WTC11 (cell line): ENCODE results near the gene ASTN2. TPM values are rescaled to one million over a fixed set of nuclear protein-coding genes. Genes with fewer than 3 reads are reported as not detected.

Experiments used
- ATAC-seq: fragments of 200-7000 bp; cut with Tn5 transposase; 2 replicates; pipeline ENCODE4 v1.10.0; 2021; ENCODE audit warnings: mild to moderate bottlenecking, moderate library complexity
- CTCF ChIA-PET: fragments of 300-600 bp; sonication (Branson Sonifier 250); formaldehyde crosslinking; loops from one replicate; lab custom pipeline; 2021; ENCODE audit warnings: antibody characterized with exemption; lab: Charles Lee
- POLR2A ChIA-PET: fragments of 350-600 bp; sonication (Branson Sonifier 250); formaldehyde crosslinking; loops from one replicate; lab custom pipeline; 2021; ENCODE audit warnings: antibody characterized with exemption; lab: Charles Lee
- DNase-seq: peaks from one replicate; pipeline ENCODE4 v3.0.0; 2021; ENCODE audit warnings: low spot score
- H3K27ac Mint-ChIP-seq: 2 replicates; pipeline ENCODE4 v1.8.0; 2021; ENCODE audit warnings: mixed read lengths
- H3K27me3 Mint-ChIP-seq: 2 replicates; pipeline ENCODE4 v1.8.0; 2021; ENCODE audit warnings: low read depth, mild to moderate bottlenecking, moderate library complexity, mixed read lengths
- H3K36me3 Mint-ChIP-seq: 2 replicates; pipeline ENCODE4 v1.8.0; 2021; ENCODE audit warnings: mixed read lengths
- H3K4me1 Mint-ChIP-seq: 2 replicates; pipeline ENCODE4 v1.8.0; 2022; ENCODE audit warnings: mixed read lengths
- H3K4me3 Mint-ChIP-seq: 2 replicates; pipeline ENCODE4 v1.8.0; 2021; ENCODE audit warnings: mild to moderate bottlenecking, moderate library complexity, mixed read lengths
- H3K9me3 Mint-ChIP-seq: 2 replicates; pipeline ENCODE4 v1.8.0; 2021; ENCODE audit warnings: mixed read lengths
- ATF1 ChIP-seq: sonication (generic); formaldehyde crosslinking; IDR thresholded peaks from 2 replicates; pipeline ENCODE4 v1.8.1; 2023; ENCODE audit warnings: mild to moderate bottlenecking, moderate library complexity, missing genetic modification reagents
- ATF3 ChIP-seq: sonication (generic); formaldehyde crosslinking; conservative IDR thresholded peaks from 2 replicates; pipeline ENCODE4 v1.8.1; 2022; ENCODE audit warnings: mild to moderate bottlenecking, missing genetic modification reagents
- ATF6 ChIP-seq: sonication (generic); formaldehyde crosslinking; IDR thresholded peaks from 2 replicates; pipeline ENCODE4 v1.8.1; 2023; ENCODE audit warnings: mild to moderate bottlenecking, missing genetic modification reagents
- CREB1 ChIP-seq: sonication (generic); formaldehyde crosslinking; IDR thresholded peaks from 2 replicates; pipeline ENCODE4 v1.8.0; 2023; ENCODE audit warnings: mild to moderate bottlenecking, missing genetic modification reagents
- E2F5 ChIP-seq: sonication (generic); formaldehyde crosslinking; IDR thresholded peaks from 2 replicates; pipeline ENCODE4 v1.8.1; 2022; ENCODE audit warnings: mild to moderate bottlenecking, moderate library complexity, missing genetic modification reagents
- ELF4 ChIP-seq: sonication (generic); formaldehyde crosslinking; IDR thresholded peaks from 2 replicates; pipeline ENCODE4 v1.8.1; 2022; ENCODE audit warnings: low read depth, mild to moderate bottlenecking, moderate library complexity, missing genetic modification reagents
- EMX1 ChIP-seq: fragments of 250-450 bp; sonication (Bioruptor Pico); IDR thresholded peaks from 2 replicates; pipeline ENCODE4 v1.8.0; 2021; ENCODE audit warnings: mild to moderate bottlenecking
- HMGA2 ChIP-seq: fragments of 250-450 bp; sonication (Bioruptor Pico); IDR thresholded peaks from 2 replicates; pipeline ENCODE4 v1.4.0; 2021; ENCODE audit warnings: mild to moderate bottlenecking, moderate library complexity
- IRF1 ChIP-seq: sonication (generic); formaldehyde crosslinking; IDR thresholded peaks from 2 replicates; pipeline ENCODE4 v1.8.0; 2023; ENCODE audit warnings: missing genetic modification reagents
- JAZF1 ChIP-seq: fragments of 250-450 bp; sonication (Bioruptor Pico); IDR thresholded peaks from 2 replicates; pipeline ENCODE4 v1.9.0; 2021; ENCODE audit warnings: moderate library complexity, mild to moderate bottlenecking, inconsistent platforms
- MXD4 ChIP-seq: fragments of 250-450 bp; sonication (Bioruptor Pico); IDR thresholded peaks from 2 replicates; pipeline ENCODE4 v1.8.0; 2021; ENCODE audit warnings: mild to moderate bottlenecking, moderate library complexity, borderline replicate concordance
- RORB ChIP-seq: fragments of 250-450 bp; sonication (Bioruptor Pico); IDR thresholded peaks from 2 replicates; pipeline ENCODE4 v1.9.0; 2021; ENCODE audit warnings: mild to moderate bottlenecking
- ZBTB21 ChIP-seq: sonication (generic); formaldehyde crosslinking; IDR thresholded peaks from 2 replicates; pipeline ENCODE4 v1.8.1; 2023; ENCODE audit warnings: mild to moderate bottlenecking, missing genetic modification reagents, borderline replicate concordance
- ZMAT4 ChIP-seq: fragments of 250-450 bp; sonication (Bioruptor Pico); IDR thresholded peaks from 2 replicates; pipeline ENCODE4 v1.9.0; 2021; ENCODE audit warnings: mild to moderate bottlenecking
- ZNF121 ChIP-seq: sonication (generic); formaldehyde crosslinking; IDR thresholded peaks from 2 replicates; pipeline ENCODE4 v1.8.0; 2023; ENCODE audit warnings: missing genetic modification reagents
- ZNF416 ChIP-seq: fragments of 250-450 bp; sonication (Bioruptor Pico); IDR thresholded peaks from 2 replicates; pipeline ENCODE4 v1.9.0; 2021; ENCODE audit warnings: mild to moderate bottlenecking, inconsistent platforms
- ZNF423 ChIP-seq: fragments of 250-450 bp; sonication (Bioruptor Pico); IDR thresholded peaks from 2 replicates; pipeline ENCODE4 v2.1.2; 2022; ENCODE audit warnings: mild to moderate bottlenecking, moderate library complexity
- ZNF671 ChIP-seq: fragments of 250-450 bp; sonication (Bioruptor Pico); IDR thresholded peaks from 2 replicates; pipeline ENCODE4 v1.8.0; 2021; ENCODE audit warnings: mild to moderate bottlenecking
- total RNA-seq: library from RNA; stranded (reverse); gene quantifications from 3 replicates; pipeline ENCODE4 v1.2.3, GENCODE V29; 2021
- TF ChIP-seq, protein P1 (sequence below): fragments of 250-450 bp; sonication (Bioruptor Pico); IDR thresholded peaks from 2 replicates; pipeline ENCODE4 v1.8.0; 2021; ENCODE audit warnings: mild to moderate bottlenecking
- TF ChIP-seq, protein P2 (sequence below): fragments of 250-450 bp; sonication (Bioruptor Pico); conservative IDR thresholded peaks from 2 replicates; pipeline ENCODE4 v1.9.0; 2021; ENCODE audit warnings: mild to moderate bottlenecking

Gene ASTN2
- total RNA-seq, 1 experiment from 2014 or later: 16.2 TPM

DNA sequence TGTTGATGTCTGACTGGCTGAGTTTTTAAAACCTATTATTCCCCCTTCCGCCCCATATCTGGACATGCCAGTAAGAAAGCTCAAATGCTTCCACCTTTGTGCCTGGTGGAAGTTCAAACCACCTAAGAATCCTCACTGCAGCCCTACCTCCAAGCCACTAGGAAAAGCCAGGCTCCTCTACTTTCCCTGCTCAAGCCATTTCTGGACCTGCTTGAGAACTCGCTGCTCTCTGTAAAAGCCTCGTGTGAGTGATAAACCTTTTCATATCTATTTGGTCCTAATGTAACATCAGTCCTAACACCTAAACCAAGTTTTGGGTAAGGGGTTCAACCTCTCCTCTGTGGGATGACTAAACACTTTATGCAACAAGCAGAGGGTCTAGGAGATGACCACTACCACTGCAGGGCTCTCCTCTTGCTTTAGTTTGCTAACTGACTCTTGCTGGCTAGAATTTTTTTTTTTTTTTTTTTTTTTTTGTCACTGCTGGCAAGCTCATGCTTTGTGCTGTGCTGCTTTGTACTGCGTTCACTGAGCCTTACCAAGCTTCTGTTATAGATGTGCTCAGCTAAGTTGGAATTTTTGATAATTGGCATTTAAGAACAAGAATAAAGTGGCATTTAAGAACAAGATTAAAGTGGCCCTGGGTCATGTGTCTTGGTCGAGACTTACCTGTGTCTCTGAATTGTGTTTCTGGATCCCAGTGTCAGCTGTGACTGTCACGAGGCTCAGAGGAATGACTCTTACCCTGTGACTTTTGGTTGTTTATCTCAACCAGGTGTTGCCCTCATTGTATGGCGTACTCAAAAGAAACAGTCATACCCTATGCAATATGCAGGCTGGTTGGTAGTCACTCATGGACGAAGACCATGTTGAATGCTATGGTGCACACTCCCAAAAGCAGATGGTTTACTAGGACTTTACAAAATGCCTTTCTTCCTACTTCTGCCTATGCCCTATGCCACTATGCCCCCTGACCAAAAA, 708.3 kb downstream of the ASTN2 start:
- ChIA-PET CTCF (interaction anchor here (1.2 kb wide), 1 partner anchor 21 kb away, joined by 4 read pairs; no protein-coding TSS in a partner anchor), POLR2A (no interaction called here)
- no peak for DNase-seq
- TF ChIP-seq JAZF1 (CRISPR knock-in tag) (no peak), HMGA2 (no peak), ELF4 (CRISPR knock-in tag) (no peak), ZBTB21 (CRISPR knock-in tag) (no peak), CREB1 (no peak), IRF1 (CRISPR knock-in tag) (no peak), ZNF121 (CRISPR knock-in tag) (no peak)
- Mint-ChIP-seq H3K4me3 (no peak overlapping the region), H3K4me1 (peaks cover 9% of the 10 kb centered on the region), H3K27me3 (no peaks in the 10 kb centered on the region), H3K9me3 (0 out of 2 replicates have a peak, but pooled peaks cover 4% of the 10 kb centered on the region), H3K27ac (no peak overlapping the region), H3K36me3 (peaks cover 6% of the 10 kb centered on the region; the same call in 1 of the 2 replicates)
- 0 out of 2 replicates have a peak, but pooled peaks have one; percentile 16 for ATAC-seq

- 0 out of 2 replicates have a peak, but pooled peaks cover 4% of the 10 kb centered on the region for H3K9me3 Mint-ChIP-seq
- H3K36me3 Mint-ChIP-seq: peaks cover 6% of the 10 kb centered on the region; the same call in 1 of the 2 replicates
- TF ChIP-seq MXD4 (CRISPR knock-in tag) (no peak), EMX1 (no peak), ZNF423 (no peak), E2F5 (CRISPR knock-in tag) (no peak), ATF6 (CRISPR knock-in tag) (no peak), ZNF416 (CRISPR knock-in tag) (no peak), ATF3 (CRISPR knock-in tag) (no peak), RORB (no peak), ZNF671 (CRISPR knock-in tag) (no peak), ZMAT4 (CRISPR knock-in tag) (no peak), ATF1 (no peak)
- TF ChIP-seq, protein P1, sequence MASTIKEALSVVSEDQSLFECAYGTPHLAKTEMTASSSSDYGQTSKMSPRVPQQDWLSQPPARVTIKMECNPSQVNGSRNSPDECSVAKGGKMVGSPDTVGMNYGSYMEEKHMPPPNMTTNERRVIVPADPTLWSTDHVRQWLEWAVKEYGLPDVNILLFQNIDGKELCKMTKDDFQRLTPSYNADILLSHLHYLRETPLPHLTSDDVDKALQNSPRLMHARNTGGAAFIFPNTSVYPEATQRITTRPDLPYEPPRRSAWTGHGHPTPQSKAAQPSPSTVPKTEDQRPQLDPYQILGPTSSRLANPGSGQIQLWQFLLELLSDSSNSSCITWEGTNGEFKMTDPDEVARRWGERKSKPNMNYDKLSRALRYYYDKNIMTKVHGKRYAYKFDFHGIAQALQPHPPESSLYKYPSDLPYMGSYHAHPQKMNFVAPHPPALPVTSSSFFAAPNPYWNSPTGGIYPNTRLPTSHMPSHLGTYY: no peak
- TF ChIP-seq, protein P2, sequence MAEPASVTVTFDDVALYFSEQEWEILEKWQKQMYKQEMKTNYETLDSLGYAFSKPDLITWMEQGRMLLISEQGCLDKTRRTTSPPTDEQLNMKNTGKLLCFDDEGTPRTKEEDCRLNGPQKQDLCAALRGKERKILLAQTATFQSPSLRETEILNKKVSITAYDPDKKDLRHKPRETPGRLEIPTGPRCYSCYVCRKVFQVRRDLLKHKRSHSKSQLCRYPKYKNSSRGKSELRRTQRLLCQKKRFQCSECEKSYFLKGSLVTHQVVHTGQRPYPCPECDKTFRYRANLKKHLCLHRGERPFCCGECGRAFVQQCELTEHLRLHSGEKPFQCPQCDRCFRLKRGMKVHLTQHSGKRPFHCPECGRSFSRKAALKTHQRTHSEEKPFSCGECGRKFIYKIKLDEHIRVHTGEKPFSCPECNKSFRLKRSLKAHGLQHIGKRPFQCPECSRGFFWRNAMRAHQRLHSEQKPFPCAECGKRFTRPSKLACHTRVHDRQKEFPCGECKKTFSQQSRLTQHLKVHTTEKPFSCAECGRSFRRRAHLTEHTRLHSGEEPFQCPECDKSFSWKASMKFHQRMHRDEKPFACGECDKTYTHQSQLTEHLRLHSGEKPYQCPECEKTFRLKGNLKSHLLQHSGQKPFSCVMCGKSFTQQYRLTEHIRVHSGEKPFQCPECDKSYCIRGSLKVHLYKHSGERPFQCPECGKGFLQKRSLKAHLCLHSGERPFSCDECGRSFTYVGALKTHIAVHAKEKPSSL (CRISPR knock-in tag): no peak
- DNase-seq (no peak), ATAC-seq (no peak)
- H3K27ac Mint-ChIP-seq: no peak overlapping the region
- ChIA-PET CTCF (no interaction called here), POLR2A (no interaction called here)
- no peak overlapping the region for H3K4me3 Mint-ChIP-seq
- H3K27me3 Mint-ChIP-seq: no peaks in the 10 kb centered on the region
- peaks cover 9% of the 10 kb centered on the region for H3K4me1 Mint-ChIP-seq
Observed at GRCh38 chr9:116705531-116705930, 709.3 kb downstream of the ASTN2 start.
